Mammary epithelial cell (primary cell): ENCODE results near the gene ATG7.

Source experiments
- EZH2 ChIP-seq: IDR thresholded peaks from 2 replicates; pipeline ENCODE4 v1.6.1; 2012; ENCODE audit warnings: low read length, inconsistent platforms, borderline replicate concordance
- TF ChIP-seq, protein P1 (sequence below), 2 donors: IDR thresholded peaks in 1 of 2; conservative IDR thresholded peaks in 1 of 2; 2 replicates each; pipeline ENCODE4 v1.5.1; 2011 to 2012; ENCODE audit warnings: inconsistent platforms in 2 of 2, low read length in 2 of 2, mild to moderate bottlenecking in 2 of 2, control low read depth in 1 of 2, low read depth in 1 of 2; ENCODE audit not compliant: insufficient read depth in 1 of 2; ENCODE audit errors: extremely low read depth in 1 of 2

DNA sequence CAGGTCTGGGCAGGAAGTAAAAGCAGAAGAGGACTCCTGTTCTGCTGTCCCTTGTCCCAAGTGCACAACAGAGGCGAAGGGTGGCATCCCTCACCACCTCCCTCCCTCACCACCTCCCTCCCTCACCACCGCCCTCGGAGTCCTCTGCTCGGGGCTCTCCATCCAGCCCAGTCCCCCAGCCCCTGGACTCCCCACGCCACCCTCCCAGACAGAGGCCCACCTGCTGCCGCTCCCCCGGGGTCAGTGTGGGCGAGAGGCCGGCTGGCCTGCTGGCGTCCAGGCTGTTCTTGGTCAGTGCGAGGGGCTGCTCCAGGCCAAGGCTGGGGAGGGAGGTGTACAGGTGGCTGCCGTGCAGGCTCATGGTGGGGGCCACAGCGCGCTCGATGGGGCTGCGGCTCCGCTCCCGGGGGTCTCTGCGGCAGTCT lies 292.4 kb downstream of the ATG7 start:
- TF ChIP-seq, protein P1, sequence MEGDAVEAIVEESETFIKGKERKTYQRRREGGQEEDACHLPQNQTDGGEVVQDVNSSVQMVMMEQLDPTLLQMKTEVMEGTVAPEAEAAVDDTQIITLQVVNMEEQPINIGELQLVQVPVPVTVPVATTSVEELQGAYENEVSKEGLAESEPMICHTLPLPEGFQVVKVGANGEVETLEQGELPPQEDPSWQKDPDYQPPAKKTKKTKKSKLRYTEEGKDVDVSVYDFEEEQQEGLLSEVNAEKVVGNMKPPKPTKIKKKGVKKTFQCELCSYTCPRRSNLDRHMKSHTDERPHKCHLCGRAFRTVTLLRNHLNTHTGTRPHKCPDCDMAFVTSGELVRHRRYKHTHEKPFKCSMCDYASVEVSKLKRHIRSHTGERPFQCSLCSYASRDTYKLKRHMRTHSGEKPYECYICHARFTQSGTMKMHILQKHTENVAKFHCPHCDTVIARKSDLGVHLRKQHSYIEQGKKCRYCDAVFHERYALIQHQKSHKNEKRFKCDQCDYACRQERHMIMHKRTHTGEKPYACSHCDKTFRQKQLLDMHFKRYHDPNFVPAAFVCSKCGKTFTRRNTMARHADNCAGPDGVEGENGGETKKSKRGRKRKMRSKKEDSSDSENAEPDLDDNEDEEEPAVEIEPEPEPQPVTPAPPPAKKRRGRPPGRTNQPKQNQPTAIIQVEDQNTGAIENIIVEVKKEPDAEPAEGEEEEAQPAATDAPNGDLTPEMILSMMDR (conservative IDR thresholded peaks at IDR 0.05 in 1 of 2, IDR thresholded peaks at IDR 0.05 in 1 of 2; ENCODE audit: extremely low read depth in 1 of 2, insufficient read depth in 1 of 2, low read depth in 1 of 2, low read length in 2 of 2), result no peak
- TF ChIP-seq EZH2, result no peak
